GM12892 (cell line): ENCODE results near the gene PCGF3.

Source experiments
- POLR2A ChIP-seq: IDR thresholded peaks from 2 replicates; pipeline ENCODE4 v1.6.1; 2011; ENCODE audit warnings: low read depth, low read length, control low read depth
- TAF1 ChIP-seq: IDR thresholded peaks from 2 replicates; pipeline ENCODE4 v1.6.1; 2011; ENCODE audit warnings: low read depth, mild to moderate bottlenecking, control low read depth, low read length, borderline replicate concordance

- no peak for TF ChIP-seq POLR2A
- no peak for TF ChIP-seq TAF1
These were observed 708 bp upstream of the PCGF3 start for GRCh38 chr4:704971-705277.
